ENCODE measurements around the gene CELF5.
A peak's percentile ranks its signal among the peaks of the same experiment; 100 is the strongest.

Gene CELF5

DNA sequence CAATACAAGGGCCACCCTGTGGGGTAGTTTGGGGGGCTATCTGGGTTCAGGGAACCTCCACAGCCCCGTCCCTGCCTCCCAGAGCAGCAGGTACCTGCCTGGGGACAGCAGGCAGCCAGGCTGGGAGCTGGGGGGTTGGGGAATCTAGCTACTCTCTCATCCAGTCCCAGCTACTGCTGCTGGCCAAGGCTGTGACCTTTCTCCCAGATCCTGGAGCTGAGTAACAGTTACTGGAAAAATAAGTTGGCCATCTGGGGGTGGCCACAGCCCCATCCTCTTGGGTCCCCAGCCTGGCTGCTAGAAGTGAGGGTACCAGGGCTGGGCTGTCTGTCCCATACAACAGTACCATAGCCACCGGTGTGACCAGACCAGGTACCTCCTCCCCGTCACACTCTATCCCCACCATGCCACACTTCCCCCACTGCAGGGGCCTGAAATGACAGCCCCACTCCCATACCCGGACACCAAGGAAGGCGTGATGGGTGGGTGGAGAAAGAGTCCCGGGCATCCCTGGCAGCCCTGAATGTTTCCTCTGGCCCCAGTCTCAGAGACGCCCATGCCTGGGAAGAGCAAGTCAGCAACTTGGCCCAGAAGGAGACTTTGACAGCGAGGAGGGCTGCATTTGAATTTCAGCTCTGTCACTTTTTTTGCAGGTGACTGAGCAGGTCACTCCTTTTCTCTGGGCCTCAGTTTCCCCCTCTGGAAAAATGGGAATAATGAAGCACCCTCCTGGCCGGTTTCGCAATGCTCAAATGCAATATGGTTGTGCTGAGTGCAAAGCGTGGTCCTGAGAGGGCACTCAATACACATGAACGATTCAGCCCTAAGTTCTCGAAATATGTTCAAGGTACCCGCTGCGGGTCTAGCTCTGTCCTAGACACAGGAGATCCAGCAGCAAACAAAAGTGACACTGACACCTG, 111.2 kb downstream of the CELF5 start:
- peak overlapping the region; percentile 85 for H2AFZ ChIP-seq
- no peaks in the 10 kb centered on the region for H3K27me3 ChIP-seq (ENCODE audit: control insufficient read depth, insufficient read depth, low read length)
- H3K4me2 ChIP-seq (ENCODE audit: low read length) = no peak overlapping the region
- TF ChIP-seq, protein P1, sequence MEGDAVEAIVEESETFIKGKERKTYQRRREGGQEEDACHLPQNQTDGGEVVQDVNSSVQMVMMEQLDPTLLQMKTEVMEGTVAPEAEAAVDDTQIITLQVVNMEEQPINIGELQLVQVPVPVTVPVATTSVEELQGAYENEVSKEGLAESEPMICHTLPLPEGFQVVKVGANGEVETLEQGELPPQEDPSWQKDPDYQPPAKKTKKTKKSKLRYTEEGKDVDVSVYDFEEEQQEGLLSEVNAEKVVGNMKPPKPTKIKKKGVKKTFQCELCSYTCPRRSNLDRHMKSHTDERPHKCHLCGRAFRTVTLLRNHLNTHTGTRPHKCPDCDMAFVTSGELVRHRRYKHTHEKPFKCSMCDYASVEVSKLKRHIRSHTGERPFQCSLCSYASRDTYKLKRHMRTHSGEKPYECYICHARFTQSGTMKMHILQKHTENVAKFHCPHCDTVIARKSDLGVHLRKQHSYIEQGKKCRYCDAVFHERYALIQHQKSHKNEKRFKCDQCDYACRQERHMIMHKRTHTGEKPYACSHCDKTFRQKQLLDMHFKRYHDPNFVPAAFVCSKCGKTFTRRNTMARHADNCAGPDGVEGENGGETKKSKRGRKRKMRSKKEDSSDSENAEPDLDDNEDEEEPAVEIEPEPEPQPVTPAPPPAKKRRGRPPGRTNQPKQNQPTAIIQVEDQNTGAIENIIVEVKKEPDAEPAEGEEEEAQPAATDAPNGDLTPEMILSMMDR (IDR thresholded peaks at IDR 0.05) = no peak
- no peak overlapping the region for H3K4me3 ChIP-seq (ENCODE audit: low read depth, low read length)
- no peak overlapping the region for H3K9ac ChIP-seq
- no peaks in the 10 kb centered on the region for H3K36me3 ChIP-seq (ENCODE audit: control insufficient read depth, insufficient read depth, low read length)
- H3K4me1 ChIP-seq = peaks cover 22% of the 10 kb centered on the region
- peak overlapping the region; percentile 97 for H3K27ac ChIP-seq
- no peaks in the 10 kb centered on the region for H3K9me3 ChIP-seq (ENCODE audit: control insufficient read depth, low read length)
- no peaks in the 10 kb centered on the region for H3K79me2 ChIP-seq

DNA sequence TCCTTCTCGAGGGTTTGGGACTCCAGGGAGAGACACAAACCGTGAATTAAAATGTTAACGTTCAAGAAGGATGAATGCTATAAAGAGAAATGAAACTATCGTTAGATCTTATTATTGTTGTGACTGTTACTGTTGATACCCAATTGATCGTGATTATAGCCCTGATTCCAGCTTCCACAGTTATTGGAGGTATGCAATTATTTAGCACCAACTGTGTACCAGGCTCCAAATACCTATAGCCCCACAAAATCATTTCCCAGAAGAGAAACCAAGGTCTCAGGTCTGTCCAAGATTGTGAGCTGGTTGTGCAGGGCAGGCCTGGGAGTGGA, 111.9 kb downstream of the CELF5 start:
- Histone ChIP-seq H3K4me3 (ENCODE audit: low read depth, low read length) (no peak overlapping the region), H3K9ac (no peak overlapping the region), H3K79me2 (no peaks in the 10 kb centered on the region), H3K36me3 (ENCODE audit: control insufficient read depth, insufficient read depth, low read length) (no peaks in the 10 kb centered on the region), H3K4me2 (ENCODE audit: low read length) (peak overlapping the region; percentile 33), H2AFZ (peak overlapping the region; percentile 85), H3K27ac (peak overlapping the region; percentile 97), H3K9me3 (ENCODE audit: control insufficient read depth, low read length) (no peaks in the 10 kb centered on the region), H3K4me1 (peaks cover 22% of the 10 kb centered on the region), H3K27me3 (ENCODE audit: control insufficient read depth, insufficient read depth, low read length) (no peaks in the 10 kb centered on the region)
- TF ChIP-seq, protein P1 (IDR thresholded peaks at IDR 0.05) = no peak

DNA sequence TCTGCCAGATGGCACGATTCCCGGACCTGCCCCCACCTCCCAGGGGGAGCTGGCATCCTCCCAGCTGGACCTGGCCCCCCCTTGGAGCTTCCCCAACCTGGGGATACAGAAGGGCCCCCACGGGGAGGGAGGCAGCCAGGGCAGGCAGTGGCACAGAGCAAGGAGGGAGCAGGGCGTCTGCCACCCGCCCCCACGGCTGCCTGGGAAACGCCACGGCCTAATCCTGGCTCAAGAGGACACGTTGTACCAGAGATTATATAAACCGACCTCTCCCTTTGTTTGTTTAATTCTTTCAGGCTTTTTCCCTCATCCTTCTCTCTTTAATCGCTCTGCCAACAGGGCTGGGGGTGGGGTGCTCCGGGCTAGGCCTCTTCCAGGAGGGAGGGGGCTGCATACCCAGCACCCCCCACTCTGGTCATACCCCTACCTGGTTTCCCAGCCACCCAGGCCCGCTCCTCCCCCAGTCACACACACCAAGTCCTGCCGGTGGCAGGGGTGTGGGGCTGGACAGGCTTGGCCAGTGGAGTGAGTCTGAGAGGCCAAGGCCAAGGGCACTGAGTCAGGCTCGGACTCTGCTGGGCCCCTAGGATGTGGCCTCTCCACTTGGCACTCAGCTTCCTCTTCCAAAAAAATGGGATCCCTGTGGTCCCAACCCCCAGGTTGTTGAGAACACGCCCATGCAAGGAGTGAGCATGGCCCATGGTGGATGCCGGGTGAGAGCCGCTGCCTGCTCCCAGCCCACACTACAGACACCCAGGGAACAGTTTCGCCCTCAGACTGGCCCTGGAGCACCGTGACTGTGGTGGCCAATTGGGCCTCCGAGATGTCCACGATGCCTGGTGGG, 112.4 kb downstream of the CELF5 start:
- Histone ChIP-seq H2AFZ (peak overlapping the region; percentile 85), H3K9me3 (ENCODE audit: control insufficient read depth, low read length) (no peaks in the 10 kb centered on the region), H3K4me3 (ENCODE audit: low read depth, low read length) (no peak overlapping the region), H3K79me2 (no peaks in the 10 kb centered on the region), H3K27me3 (ENCODE audit: control insufficient read depth, insufficient read depth, low read length) (no peaks in the 10 kb centered on the region), H3K36me3 (ENCODE audit: control insufficient read depth, insufficient read depth, low read length) (no peaks in the 10 kb centered on the region), H3K27ac (peak overlapping the region; percentile 97), H3K9ac (peak overlapping the region; percentile 21), H3K4me1 (peaks cover 22% of the 10 kb centered on the region), H3K4me2 (ENCODE audit: low read length) (peak overlapping the region; percentile 36)
- TF ChIP-seq, protein P1 (IDR thresholded peaks at IDR 0.05) = no peak

DNA sequence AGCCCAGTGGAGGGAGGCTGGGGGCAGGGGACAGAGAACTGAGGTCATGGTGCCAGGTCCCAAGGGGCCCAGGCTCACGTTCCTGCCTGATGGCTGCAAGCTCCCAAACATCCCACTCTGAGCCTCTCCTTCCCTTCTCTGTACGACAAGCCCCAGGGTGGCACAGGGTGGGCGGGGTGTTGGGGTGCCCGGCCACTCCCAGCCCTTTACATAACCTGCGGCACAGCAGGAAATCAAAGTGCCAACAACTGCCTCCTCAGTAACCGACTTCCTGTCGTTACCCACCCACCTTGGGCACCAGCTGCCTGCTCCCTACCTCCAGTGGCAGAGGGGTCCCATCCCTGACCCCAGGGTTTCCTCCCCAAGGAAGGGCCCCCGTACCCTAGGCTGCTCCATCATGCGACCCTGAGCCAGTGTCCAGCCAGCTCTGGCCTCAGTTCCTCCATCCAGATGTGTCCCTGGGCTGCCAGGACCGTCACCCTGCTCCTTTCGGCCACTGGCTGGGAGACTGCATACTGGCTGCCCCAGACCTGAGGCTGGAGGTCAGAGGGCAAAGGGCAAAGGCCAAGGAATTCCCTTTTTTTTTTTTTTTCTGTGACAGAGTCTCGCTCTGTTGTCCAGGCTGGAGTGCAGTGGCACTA, 114.2 kb downstream of the CELF5 start:
- H3K36me3 ChIP-seq (ENCODE audit: control insufficient read depth, insufficient read depth, low read length) = no peaks in the 10 kb centered on the region
- H3K9me3 ChIP-seq (ENCODE audit: control insufficient read depth, low read length) = no peaks in the 10 kb centered on the region
- no peaks in the 10 kb centered on the region for H3K79me2 ChIP-seq
- H3K4me2 ChIP-seq (ENCODE audit: low read length) = no peak overlapping the region
- no peak overlapping the region for H3K27ac ChIP-seq
- no peak overlapping the region for H2AFZ ChIP-seq
- peaks cover 22% of the 10 kb centered on the region for H3K4me1 ChIP-seq
- no peaks in the 10 kb centered on the region for H3K27me3 ChIP-seq (ENCODE audit: control insufficient read depth, insufficient read depth, low read length)
- TF ChIP-seq, protein P1 (IDR thresholded peaks at IDR 0.05) = no peak
- H3K9ac ChIP-seq = no peak overlapping the region
- H3K4me3 ChIP-seq (ENCODE audit: low read depth, low read length) = no peak overlapping the region
